OCI-LY3 (cell line): Measurements from ENCODE around the gene QRICH1.

Source experiments
- H2AFZ ChIP-seq: fragments of 200-600, 300-600 bp; shearing (Covaris generic); 2 replicates; pipeline ENCODE4 v1.6.0; 2014; ENCODE audit warnings: antibody characterized with exemption, low read depth, low read length
- H3K27ac ChIP-seq: fragments of 200-600, 300-600 bp; sonication (generic); 2 replicates; pipeline ENCODE4 v1.5.1; 2014; ENCODE audit warnings: mild to moderate bottlenecking, low read length, moderate library complexity, mixed read lengths
- H3K27me3 ChIP-seq: fragments of 200-600, 300-600 bp; sonication (generic); 2 replicates; pipeline ENCODE4 v1.6.1; 2014; ENCODE audit warnings: low read depth, low read length, mixed read lengths
- H3K36me3 ChIP-seq: fragments of 200-600, 300-600 bp; sonication (generic); replicated peaks from 2 replicates; pipeline ENCODE3; 2014; ENCODE audit warnings: low read depth, low read length, mixed read lengths
- H3K4me1 ChIP-seq: fragments of 300-600, 200-600 bp; sonication (generic); 2 replicates; pipeline ENCODE4 v1.6.1; 2014; ENCODE audit warnings: low read length, mixed read lengths
- H3K4me2 ChIP-seq: fragments of 200-600, 300-600 bp; sonication (generic); 2 replicates; pipeline ENCODE4 v1.6.1; 2014; ENCODE audit warnings: low read length, mixed read lengths
- H3K4me3 ChIP-seq: fragments of 300-600, 200-600 bp; sonication (generic); 2 replicates; pipeline ENCODE4 v1.5.1; 2014; ENCODE audit warnings: antibody characterized with exemption, mild to moderate bottlenecking, low read length, moderate library complexity
- H3K79me2 ChIP-seq: fragments of 300-600, 200-600 bp; shearing (Covaris generic); 2 replicates; pipeline ENCODE4 v1.6.1; 2014; ENCODE audit warnings: mild to moderate bottlenecking, low read length, mixed read lengths
- H3K9ac ChIP-seq: fragments of 300-600, 200-600 bp; shearing (Covaris generic); 2 replicates; pipeline ENCODE4 v1.6.0; 2014; ENCODE audit warnings: mild to moderate bottlenecking, low read length, moderate library complexity
- H3K9me3 ChIP-seq: fragments of 200-600, 300-600 bp; shearing (Covaris generic); 2 replicates; pipeline ENCODE4 v1.6.1; 2014; ENCODE audit warnings: low read length, mixed read lengths; ENCODE audit not compliant: insufficient read depth
- H4K20me1 ChIP-seq: fragments of 200-600, 300-600 bp; sonication (generic); 2 replicates; pipeline ENCODE4 v1.6.1; 2016; ENCODE audit warnings: low read length, mixed read lengths; ENCODE audit not compliant: insufficient read depth
- CTCF ChIP-seq: fragments of 200-600, 300-600 bp; sonication (generic); IDR thresholded peaks from 2 replicates; pipeline ENCODE4 v1.5.1; 2014; ENCODE audit warnings: antibody characterized with exemption, low read length, low read depth
- EZH2phosphoT487 ChIP-seq: fragments of 200-600 bp; shearing (Covaris generic); IDR thresholded peaks from 2 replicates; pipeline ENCODE4 v1.6.1; 2018; ENCODE audit warnings: antibody characterized with exemption, mixed run types, low read depth

The QRICH1 gene

GRCh38 chr3:48983096-48983495 is 110.8 kb downstream of the QRICH1 start:
- no peaks in the 10 kb centered on the region; the same call in 1 of the 2 replicates for H4K20me1 ChIP-seq
- H3K4me2 ChIP-seq, result no peak overlapping the region
- no peaks in the 10 kb centered on the region for H3K9me3 ChIP-seq
- H3K9ac ChIP-seq, result no peak overlapping the region
- no peaks in the 10 kb centered on the region for H3K27me3 ChIP-seq
- H3K79me2 ChIP-seq, result no peaks in the 10 kb centered on the region
- no peak overlapping the region for H2AFZ ChIP-seq
- no peaks in the 10 kb centered on the region for H3K4me1 ChIP-seq
- H3K36me3 ChIP-seq, result peaks cover 56% of the 10 kb centered on the region
- TF ChIP-seq CTCF (no peak), EZH2phosphoT487 (no peak)
- H3K27ac ChIP-seq, result no peak overlapping the region
- H3K4me3 ChIP-seq, result no peak overlapping the region

GRCh38 chr3:48982686-48983085 is 111.2 kb downstream of the QRICH1 start:
- no peak overlapping the region for H3K27ac ChIP-seq
- H2AFZ ChIP-seq, result no peak overlapping the region
- H3K79me2 ChIP-seq, result no peaks in the 10 kb centered on the region
- no peak for TF ChIP-seq EZH2phosphoT487
- H3K36me3 ChIP-seq, result peaks cover 60% of the 10 kb centered on the region
- no peaks in the 10 kb centered on the region; the same call in 1 of the 2 replicates for H4K20me1 ChIP-seq
- H3K4me3 ChIP-seq, result no peak overlapping the region
- no peaks in the 10 kb centered on the region for H3K4me1 ChIP-seq
- H3K4me2 ChIP-seq, result no peak overlapping the region
- H3K27me3 ChIP-seq, result no peaks in the 10 kb centered on the region
- no peaks in the 10 kb centered on the region for H3K9me3 ChIP-seq
- H3K9ac ChIP-seq, result no peak overlapping the region

- Histone ChIP-seq H4K20me1 (no peaks in the 10 kb centered on the region; the same call in 1 of the 2 replicates), H3K36me3 (peaks cover 62% of the 10 kb centered on the region), H3K79me2 (no peaks in the 10 kb centered on the region), H3K4me1 (no peaks in the 10 kb centered on the region), H2AFZ (no peak overlapping the region), H3K27ac (no peak overlapping the region), H3K4me2 (no peak overlapping the region), H3K9ac (no peak overlapping the region), H3K9me3 (no peaks in the 10 kb centered on the region), H3K27me3 (no peaks in the 10 kb centered on the region), H3K4me3 (no peak overlapping the region)
- TF ChIP-seq EZH2phosphoT487 (no peak), CTCF (no peak)
These were observed 111.9 kb downstream of the QRICH1 start for GRCh38 chr3:48982016-48982415.

- H2AFZ ChIP-seq, result no peak overlapping the region
- H3K36me3 ChIP-seq, result peaks cover 65% of the 10 kb centered on the region
- no peak overlapping the region for H3K9ac ChIP-seq
- no peaks in the 10 kb centered on the region for H3K9me3 ChIP-seq
- no peaks in the 10 kb centered on the region for H3K4me1 ChIP-seq
- H3K27ac ChIP-seq, result no peak overlapping the region
- no peaks in the 10 kb centered on the region for H3K79me2 ChIP-seq
- no peaks in the 10 kb centered on the region for H3K27me3 ChIP-seq
- no peak overlapping the region for H3K4me3 ChIP-seq
- H4K20me1 ChIP-seq, result no peaks in the 10 kb centered on the region; the same call in 1 of the 2 replicates
- no peak for TF ChIP-seq CTCF
- TF ChIP-seq EZH2phosphoT487, result no peak
- no peak overlapping the region for H3K4me2 ChIP-seq
These were observed 113.6 kb downstream of the QRICH1 start for GRCh38 chr3:48980295-48980694.
